Mesodermal cell (in vitro differentiated cells): ENCODE data around the gene SFXN5.

Experiments used
- H3K27ac ChIP-seq: 2 replicates; pipeline ENCODE4 v1.7.0; 2013; ENCODE audit warnings: mild to moderate bottlenecking, low read depth, low read length, moderate library complexity; ENCODE audit not compliant: severe bottlenecking
- H3K36me3 ChIP-seq: 2 replicates; pipeline ENCODE4 v1.7.1; 2013; ENCODE audit warnings: mild to moderate bottlenecking, low read length, moderate library complexity; ENCODE audit not compliant: control insufficient read depth, insufficient read depth
- H3K4me1 ChIP-seq: one replicate; pipeline ENCODE4 v1.7.1; 2013; ENCODE audit warnings: mild to moderate bottlenecking, low read length; ENCODE audit not compliant: insufficient read depth, control insufficient read depth, poor library complexity, severe bottlenecking
- H3K4me3 ChIP-seq: 2 replicates; pipeline ENCODE4 v1.7.0; 2013; ENCODE audit warnings: low read length, control low read depth, mild to moderate bottlenecking; ENCODE audit not compliant: insufficient read depth, poor library complexity, severe bottlenecking; ENCODE audit errors: extremely low read depth
- H3K9me3 ChIP-seq: 2 replicates; pipeline ENCODE4 v1.7.1; 2013; ENCODE audit warnings: mild to moderate bottlenecking, low read length, moderate library complexity; ENCODE audit not compliant: control insufficient read depth
- WGBS, 2 experiments: methylation state at CpG; one replicate each; pipeline ENCODE4 v1.1.5; 2013; ENCODE audit warnings: missing lambda C conversion rate in 2 of 2; ENCODE audit not compliant: insufficient coverage in 2 of 2; 5-methylcytosine and 5-hydroxymethylcytosine counted together

The SFXN5 gene

GRCh38 chr2:73075477-73076373 is 4.2 kb upstream of the SFXN5 start:
- Histone ChIP-seq H3K4me3 (no peak overlapping the region), H3K27ac (no peak overlapping the region), H3K36me3 (peaks cover 39% of the 10 kb centered on the region), H3K9me3 (no peaks in the 10 kb centered on the region), H3K4me1 (peaks cover 3% of the 10 kb centered on the region)
- 90 to 96% methylated on average over 17 to 18 of the region's 23 CpGs for WGBS, 2 experiments

GRCh38 chr2:73074110-73075069 is 2.9 kb upstream of the SFXN5 start:
- H3K4me3 ChIP-seq = no peak overlapping the region
- WGBS, 2 experiments = 89 to 96% methylated on average over 8 to 11 of the region's 13 CpGs
- no peak overlapping the region for H3K27ac ChIP-seq
- peaks cover 29% of the 10 kb centered on the region for H3K36me3 ChIP-seq
- H3K9me3 ChIP-seq = no peaks in the 10 kb centered on the region
- peaks cover 6% of the 10 kb centered on the region for H3K4me1 ChIP-seq

GRCh38 chr2:73072416-73072815 is 904 bp upstream of the SFXN5 start:
- 70 to 100% methylated on average over 1 of the region's 1 CpG for WGBS, 2 experiments
- H3K4me3 ChIP-seq = peak overlapping the region; percentile 76

GRCh38 chr2:73072129-73072395 is 550 bp upstream of the SFXN5 start:
- peak overlapping the region; percentile 76 for H3K4me3 ChIP-seq
- no peaks in the 10 kb centered on the region for H3K9me3 ChIP-seq
- H3K27ac ChIP-seq = peak overlapping the region; percentile 92
- H3K4me1 ChIP-seq = peaks cover 12% of the 10 kb centered on the region
- peaks cover 18% of the 10 kb centered on the region for H3K36me3 ChIP-seq
- 37 to 50% methylated on average over 9 to 11 of the region's 11 CpGs for WGBS, 2 experiments

More at GRCh38 chr2:73072416-73072815, 904 bp upstream of the SFXN5 start:
- no peak overlapping the region for H3K27ac ChIP-seq
- peaks cover 12% of the 10 kb centered on the region for H3K4me1 ChIP-seq
- H3K9me3 ChIP-seq = no peaks in the 10 kb centered on the region
- peaks cover 21% of the 10 kb centered on the region for H3K36me3 ChIP-seq

- Histone ChIP-seq H3K27ac (peak overlapping the region; percentile 92), H3K4me1 (peaks cover 12% of the 10 kb centered on the region), H3K4me3 (peak overlapping the region; percentile 76), H3K9me3 (no peaks in the 10 kb centered on the region), H3K36me3 (peaks cover 13% of the 10 kb centered on the region)
- WGBS, 2 experiments = 0 to 1% methylated on average over 56 to 60 of the region's 83 CpGs
These were observed 711 bp downstream of the SFXN5 start for GRCh38 chr2:73070643-73071359.

GRCh38 chr2:73069855-73070642 is 1.5 kb downstream of the SFXN5 start:
- peak overlapping the region; percentile 92 for H3K27ac ChIP-seq
- peaks cover 12% of the 10 kb centered on the region for H3K4me1 ChIP-seq
- H3K36me3 ChIP-seq = peaks cover 13% of the 10 kb centered on the region
- H3K9me3 ChIP-seq = no peaks in the 10 kb centered on the region
- WGBS, 2 experiments = 8 to 12% methylated on average over 17 to 26 of the region's 29 CpGs
- peak overlapping the region; percentile 76 for H3K4me3 ChIP-seq

- Histone ChIP-seq H3K27ac (no peak overlapping the region), H3K9me3 (no peaks in the 10 kb centered on the region), H3K36me3 (peaks cover 13% of the 10 kb centered on the region), H3K4me1 (peaks cover 19% of the 10 kb centered on the region), H3K4me3 (peak overlapping the region; percentile 76)
- 82 to 89% methylated on average over 5 to 6 of the region's 7 CpGs for WGBS, 2 experiments
These were observed 2.3 kb downstream of the SFXN5 start for GRCh38 chr2:73069041-73069854.

- Histone ChIP-seq H3K4me1 (peaks cover 30% of the 10 kb centered on the region), H3K4me3 (no peak overlapping the region), H3K36me3 (peaks cover 6% of the 10 kb centered on the region), H3K9me3 (no peaks in the 10 kb centered on the region), H3K27ac (no peak overlapping the region)
- 90 to 100% methylated on average over 2 of the region's 2 CpGs for WGBS, 2 experiments
These were observed 3.4 kb downstream of the SFXN5 start for GRCh38 chr2:73068147-73068546.

- peaks cover 31% of the 10 kb centered on the region for H3K4me1 ChIP-seq
- no peak overlapping the region for H3K27ac ChIP-seq
- 100% methylated on average over 2 of the region's 2 CpGs for WGBS, 2 experiments
- peaks cover 10% of the 10 kb centered on the region for H3K36me3 ChIP-seq
- no peak overlapping the region for H3K4me3 ChIP-seq
- no peaks in the 10 kb centered on the region for H3K9me3 ChIP-seq
These were observed 4.5 kb downstream of the SFXN5 start for GRCh38 chr2:73067043-73067442.
